ENCODE measurements around the gene CCR9. TPM values are rescaled to one million over a fixed set of nuclear protein-coding genes. Genes with fewer than 3 reads are reported as not detected.

Gene CCR9
- total RNA-seq, 1 donor from 2014 or later = not detected

DNA sequence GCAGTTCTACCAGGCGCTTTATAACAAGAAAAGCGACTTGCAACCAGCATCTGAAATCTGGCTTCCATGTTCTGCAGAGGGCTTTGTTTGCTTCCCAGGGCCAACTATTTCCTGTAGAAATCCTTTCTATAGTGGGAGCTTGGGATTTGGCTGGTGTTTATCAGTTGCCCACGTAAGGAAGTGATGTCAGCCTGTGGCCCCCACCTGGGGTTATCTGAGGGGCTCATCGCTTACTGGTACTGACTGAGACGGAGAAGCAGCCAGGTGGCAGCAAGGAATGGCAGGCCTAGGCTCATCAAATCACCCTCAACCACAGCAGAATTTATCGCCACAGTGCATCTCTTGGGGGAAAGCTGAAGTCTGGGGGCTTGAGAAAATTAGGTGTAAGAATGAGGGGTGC, 14.6 kb upstream of the CCR9 start:
- Mint-ChIP-seq H3K4me3 (ENCODE audit: unreplicated experiment) (no peak overlapping the region), H3K4me1 (ENCODE audit: unreplicated experiment) (peaks cover 42% of the 10 kb centered on the region), H3K9me3 (ENCODE audit: unreplicated experiment) (no peaks in the 10 kb centered on the region), H3K27ac (ENCODE audit: unreplicated experiment) (peak overlapping the region; percentile 17), H3K36me3 (ENCODE audit: low read depth, unreplicated experiment) (no peaks in the 10 kb centered on the region), H3K27me3 (ENCODE audit: unreplicated experiment) (no peaks in the 10 kb centered on the region)
- DNase-seq (ENCODE audit: low spot score) = no peak
- TF ChIP-seq, protein P1, sequence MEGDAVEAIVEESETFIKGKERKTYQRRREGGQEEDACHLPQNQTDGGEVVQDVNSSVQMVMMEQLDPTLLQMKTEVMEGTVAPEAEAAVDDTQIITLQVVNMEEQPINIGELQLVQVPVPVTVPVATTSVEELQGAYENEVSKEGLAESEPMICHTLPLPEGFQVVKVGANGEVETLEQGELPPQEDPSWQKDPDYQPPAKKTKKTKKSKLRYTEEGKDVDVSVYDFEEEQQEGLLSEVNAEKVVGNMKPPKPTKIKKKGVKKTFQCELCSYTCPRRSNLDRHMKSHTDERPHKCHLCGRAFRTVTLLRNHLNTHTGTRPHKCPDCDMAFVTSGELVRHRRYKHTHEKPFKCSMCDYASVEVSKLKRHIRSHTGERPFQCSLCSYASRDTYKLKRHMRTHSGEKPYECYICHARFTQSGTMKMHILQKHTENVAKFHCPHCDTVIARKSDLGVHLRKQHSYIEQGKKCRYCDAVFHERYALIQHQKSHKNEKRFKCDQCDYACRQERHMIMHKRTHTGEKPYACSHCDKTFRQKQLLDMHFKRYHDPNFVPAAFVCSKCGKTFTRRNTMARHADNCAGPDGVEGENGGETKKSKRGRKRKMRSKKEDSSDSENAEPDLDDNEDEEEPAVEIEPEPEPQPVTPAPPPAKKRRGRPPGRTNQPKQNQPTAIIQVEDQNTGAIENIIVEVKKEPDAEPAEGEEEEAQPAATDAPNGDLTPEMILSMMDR (IDR thresholded peaks at IDR 0.05; ENCODE audit: unreplicated experiment) = no peak

DNA sequence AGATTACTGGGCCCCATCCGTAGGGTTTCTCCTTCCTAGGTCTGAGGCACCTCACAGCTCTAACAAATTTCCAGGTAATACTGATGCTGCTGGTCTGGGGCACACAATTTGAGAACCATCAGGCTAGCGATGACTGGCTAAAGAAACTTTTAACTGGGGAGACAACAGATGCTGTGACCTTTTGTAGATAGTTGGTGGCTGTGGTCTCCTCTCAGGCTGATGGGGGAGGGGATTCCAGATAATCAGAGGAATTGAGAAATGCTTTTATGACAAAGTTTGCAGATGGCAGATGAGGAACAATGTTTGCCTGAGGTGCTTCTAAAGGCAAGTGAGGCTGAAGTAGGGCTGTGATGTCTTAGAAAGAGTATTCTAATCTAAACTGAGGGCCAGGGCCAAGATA, 13.8 kb upstream of the CCR9 start:
- Mint-ChIP-seq H3K27ac (ENCODE audit: unreplicated experiment) (no peak overlapping the region), H3K9me3 (ENCODE audit: unreplicated experiment) (no peaks in the 10 kb centered on the region)

GRCh38 chr3:45873036-45873435, 13.3 kb upstream of the CCR9 start:
- Mint-ChIP-seq H3K4me1 (ENCODE audit: unreplicated experiment) (peaks cover 42% of the 10 kb centered on the region), H3K27ac (ENCODE audit: unreplicated experiment) (no peak overlapping the region), H3K27me3 (ENCODE audit: unreplicated experiment) (no peaks in the 10 kb centered on the region), H3K36me3 (ENCODE audit: low read depth, unreplicated experiment) (no peaks in the 10 kb centered on the region), H3K4me3 (ENCODE audit: unreplicated experiment) (no peak overlapping the region), H3K9me3 (ENCODE audit: unreplicated experiment) (no peaks in the 10 kb centered on the region)
- DNase-seq (ENCODE audit: low spot score) = no peak
- TF ChIP-seq, protein P1 (IDR thresholded peaks at IDR 0.05; ENCODE audit: unreplicated experiment) = no peak

More for the DNA sequence above, 13.8 kb upstream of the CCR9 start:
- TF ChIP-seq, protein P1 (IDR thresholded peaks at IDR 0.05; ENCODE audit: unreplicated experiment) = no peak
- DNase-seq (ENCODE audit: low spot score) = no peak
- no peaks in the 10 kb centered on the region for H3K36me3 Mint-ChIP-seq (ENCODE audit: low read depth, unreplicated experiment)
- H3K4me1 Mint-ChIP-seq (ENCODE audit: unreplicated experiment) = peaks cover 42% of the 10 kb centered on the region
- no peak overlapping the region for H3K4me3 Mint-ChIP-seq (ENCODE audit: unreplicated experiment)
- no peaks in the 10 kb centered on the region for H3K27me3 Mint-ChIP-seq (ENCODE audit: unreplicated experiment)

- DNase-seq (ENCODE audit: low spot score) = no peak
- Mint-ChIP-seq H3K4me1 (ENCODE audit: unreplicated experiment) (peaks cover 42% of the 10 kb centered on the region), H3K27ac (ENCODE audit: unreplicated experiment) (no peak overlapping the region), H3K27me3 (ENCODE audit: unreplicated experiment) (no peaks in the 10 kb centered on the region), H3K4me3 (ENCODE audit: unreplicated experiment) (no peak overlapping the region), H3K36me3 (ENCODE audit: low read depth, unreplicated experiment) (no peaks in the 10 kb centered on the region), H3K9me3 (ENCODE audit: unreplicated experiment) (no peaks in the 10 kb centered on the region)
- TF ChIP-seq, protein P1 (IDR thresholded peaks at IDR 0.05; ENCODE audit: unreplicated experiment) = no peak
Observed at GRCh38 chr3:45873638-45874037, 12.7 kb upstream of the CCR9 start.

- Mint-ChIP-seq H3K4me3 (ENCODE audit: unreplicated experiment) (no peak overlapping the region), H3K4me1 (ENCODE audit: unreplicated experiment) (peaks cover 42% of the 10 kb centered on the region), H3K9me3 (ENCODE audit: unreplicated experiment) (no peaks in the 10 kb centered on the region), H3K27ac (ENCODE audit: unreplicated experiment) (peak overlapping the region; percentile 33), H3K36me3 (ENCODE audit: low read depth, unreplicated experiment) (no peaks in the 10 kb centered on the region), H3K27me3 (ENCODE audit: unreplicated experiment) (no peaks in the 10 kb centered on the region)
- TF ChIP-seq, protein P1 (IDR thresholded peaks at IDR 0.05; ENCODE audit: unreplicated experiment) = no peak
- peak; percentile 20 for DNase-seq (ENCODE audit: low spot score)
Observed at GRCh38 chr3:45874677-45875346, 11.5 kb upstream of the CCR9 start.
